ENCODE results near the gene CSTF1. TPM values are rescaled to one million over a fixed set of nuclear protein-coding genes. Genes with fewer than 3 reads are reported as not detected.

The CSTF1 gene
- total and polyA plus RNA-seq, 2 donors (not counting 3 experiments of a cell fraction or from before 2014, with no cell fraction given), result 39.6 to 49.3 TPM

DNA sequence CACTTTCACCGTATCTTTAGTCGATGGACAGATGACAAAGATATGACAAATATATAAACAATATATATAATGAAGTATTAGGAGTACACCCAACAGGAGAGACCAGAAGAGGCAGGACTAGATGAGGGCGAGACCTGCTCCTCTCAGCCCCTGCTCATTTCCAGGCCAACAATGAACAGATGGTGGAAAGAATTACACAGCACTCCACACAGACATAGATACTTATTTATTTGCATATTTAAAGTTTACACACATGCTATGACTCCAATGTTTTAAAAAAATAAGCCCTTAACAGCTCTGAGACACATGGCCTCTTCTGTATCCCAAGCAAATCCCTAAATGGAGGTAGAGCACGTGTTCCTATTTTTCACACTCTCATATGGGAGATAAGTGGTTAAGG is 23.3 kb upstream of the CSTF1 start:
- no peak overlapping the region for H2AFZ ChIP-seq (ENCODE audit: low read depth, low read length)
- dilution Hi-C loops (cut with MboI; ENCODE audit: extremely low pct_ligation_motif_present, low sequenced_read_pairs), result no loop called here
- TF ChIP-seq POLR2AphosphoS5 (IDR thresholded peaks at IDR 0.05; ENCODE audit: insufficient read depth, low read depth, low read length) (no peak), EZH2 (IDR thresholded peaks at IDR 0.05; ENCODE audit: borderline replicate concordance, low read depth, low read length, severe bottlenecking) (no peak), FOS (IDR thresholded peaks at IDR 0.05; ENCODE audit: borderline replicate concordance, insufficient read depth, low read length) (no peak), GATA2 (IDR thresholded peaks at IDR 0.05; ENCODE audit: insufficient read depth, insufficient read length, low read depth, low read length) (no peak), POLR2A (IDR thresholded peaks at IDR 0.05; ENCODE audit: low read depth, low read length) (no peak), JUN (IDR thresholded peaks at IDR 0.05; ENCODE audit: borderline replicate concordance, insufficient read depth, insufficient read length, low read depth) (no peak), CTCF (IDR thresholded peaks at IDR 0.05; ENCODE audit: extremely low read depth in 1 of 2, insufficient read depth in 1 of 2, low read depth in 1 of 2, low read length in 2 of 2) (no peak), MYC (IDR thresholded peaks at IDR 0.05; ENCODE audit: low read depth, low read length) (no peak), MAX (IDR thresholded peaks at IDR 0.05; ENCODE audit: insufficient read depth, insufficient read length) (no peak)
- H3K9me1 ChIP-seq (replicated peaks; ENCODE audit: control insufficient read depth, extremely low read depth, insufficient read depth, low read length), result no peaks in the 10 kb centered on the region
- H3K9me3 ChIP-seq (replicated peaks; ENCODE audit: control insufficient read depth, insufficient read depth, low read length), result no peaks in the 10 kb centered on the region
- no peak overlapping the region for H3K9ac ChIP-seq (replicated peaks; ENCODE audit: extremely low read depth, insufficient read depth, low read length)
- H3K4me1 ChIP-seq (ENCODE audit: control insufficient read depth, extremely low read depth, insufficient read depth, low read length), result no peaks in the 10 kb centered on the region
- peaks cover 9 to 17% of the 10 kb centered on the region in 2 experiments for H3K36me3 ChIP-seq (ENCODE audit: control insufficient read depth in 2 of 2, extremely low read depth in 1 of 2, insufficient read depth in 2 of 2, low read length in 2 of 2)
- no peaks in the 10 kb centered on the region for H3K27me3 ChIP-seq (ENCODE audit: control insufficient read depth in 2 of 2, insufficient read depth in 2 of 2, low read length in 2 of 2)
- peaks cover 11% of the 10 kb centered on the region for H3K79me2 ChIP-seq (ENCODE audit: control insufficient read depth, insufficient read depth, low read length)
- BruUV-seq (replicated peaks), result no TSS peak
- H3K4me2 ChIP-seq (ENCODE audit: insufficient read depth, low read length), result no peak overlapping the region
- FAIRE-seq (no peak), DNase-seq (ENCODE audit: low read depth, low spot score) (no peak)
- ChIA-PET POLR2A (no interaction called here), CTCF (no interaction called here)
- intact Hi-C loops (cut with micrococcal nuclease), result no loop called here
- no peak overlapping the region for H3K27ac ChIP-seq (ENCODE audit: insufficient read depth, low read depth, low read length)
- no peaks in the 10 kb centered on the region for H4K20me1 ChIP-seq (replicated peaks; ENCODE audit: control insufficient read depth, extremely low read depth, insufficient read depth, low read length)
- H3K4me3 ChIP-seq (replicated peaks in 1 of 3; ENCODE audit: insufficient read depth in 1 of 3, low read depth in 1 of 3, low read length in 3 of 3), result no peak overlapping the region
